Ovary (tissue), 3 donors: Measurements from ENCODE around the gene MBNL3.

Experiments used
- POLR2A ChIP-seq: fragments of 450-650 bp; IDR thresholded peaks from one replicate; pipeline ENCODE4 v1.6.1; 2017; ENCODE audit warnings: antibody characterized with exemption, mild to moderate bottlenecking, moderate library complexity
- TF ChIP-seq, protein P1 (sequence below), 3 donors: fragments of 450-650 bp in 2 of 3; fragments of 200-600 bp in 1 of 3; IDR thresholded peaks; one replicate each; pipeline versions ENCODE4 v1.5.1 to v1.8.0; 2016 to 2022; ENCODE audit warnings: antibody characterized with exemption in 3 of 3, mild to moderate bottlenecking in 1 of 3
- donor health status: DM: no; HTN: no; CAD: no.

- TF ChIP-seq, protein P1, sequence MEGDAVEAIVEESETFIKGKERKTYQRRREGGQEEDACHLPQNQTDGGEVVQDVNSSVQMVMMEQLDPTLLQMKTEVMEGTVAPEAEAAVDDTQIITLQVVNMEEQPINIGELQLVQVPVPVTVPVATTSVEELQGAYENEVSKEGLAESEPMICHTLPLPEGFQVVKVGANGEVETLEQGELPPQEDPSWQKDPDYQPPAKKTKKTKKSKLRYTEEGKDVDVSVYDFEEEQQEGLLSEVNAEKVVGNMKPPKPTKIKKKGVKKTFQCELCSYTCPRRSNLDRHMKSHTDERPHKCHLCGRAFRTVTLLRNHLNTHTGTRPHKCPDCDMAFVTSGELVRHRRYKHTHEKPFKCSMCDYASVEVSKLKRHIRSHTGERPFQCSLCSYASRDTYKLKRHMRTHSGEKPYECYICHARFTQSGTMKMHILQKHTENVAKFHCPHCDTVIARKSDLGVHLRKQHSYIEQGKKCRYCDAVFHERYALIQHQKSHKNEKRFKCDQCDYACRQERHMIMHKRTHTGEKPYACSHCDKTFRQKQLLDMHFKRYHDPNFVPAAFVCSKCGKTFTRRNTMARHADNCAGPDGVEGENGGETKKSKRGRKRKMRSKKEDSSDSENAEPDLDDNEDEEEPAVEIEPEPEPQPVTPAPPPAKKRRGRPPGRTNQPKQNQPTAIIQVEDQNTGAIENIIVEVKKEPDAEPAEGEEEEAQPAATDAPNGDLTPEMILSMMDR (IDR thresholded peaks at IDR 0.05), result no peak
- no peak for TF ChIP-seq POLR2A
These were observed at the start of gene MBNL3 for GRCh38 chrX:132488819-132489577.
